SK-N-MC (cell line): Measurements from ENCODE around the gene GABRA4.

Experiments
- FOXP2 ChIP-seq: optimal IDR thresholded peaks from 2 replicates; pipeline ENCODE3; 2011; ENCODE audit warnings: mild to moderate bottlenecking, moderate library complexity; ENCODE audit not compliant: insufficient read depth; ENCODE audit errors: extremely low read length, control extremely low read depth
- POLR2AphosphoS5 ChIP-seq: IDR thresholded peaks from 2 replicates; pipeline ENCODE4 v1.6.1; 2012; ENCODE audit warnings: mild to moderate bottlenecking, low read depth, low read length, borderline replicate concordance

GRCh38 chr4:46979283-46979682 lies 14.1 kb downstream of the GABRA4 start:
- TF ChIP-seq POLR2AphosphoS5 (no peak), FOXP2 (no peak)
